HG03575 (cell line): Measurements from ENCODE around the gene CCDC142.

ENCODE experiments used
- ATAC-seq: cut with Tn5 transposase; IDR thresholded peaks from one replicate; pipeline ENCODE4 v1.9.1; 2021; ENCODE audit not compliant: unreplicated experiment, insufficient number of reproducible peaks, low FRiP score; ENCODE audit errors: extremely low read depth

The CCDC142 gene

GRCh38 chr2:74430502-74430901 is 52.3 kb downstream of the CCDC142 start:
- no peak for ATAC-seq

- no peak for ATAC-seq
Measured at GRCh38 chr2:74429487-74430451, 53.0 kb downstream of the CCDC142 start.

DNA sequence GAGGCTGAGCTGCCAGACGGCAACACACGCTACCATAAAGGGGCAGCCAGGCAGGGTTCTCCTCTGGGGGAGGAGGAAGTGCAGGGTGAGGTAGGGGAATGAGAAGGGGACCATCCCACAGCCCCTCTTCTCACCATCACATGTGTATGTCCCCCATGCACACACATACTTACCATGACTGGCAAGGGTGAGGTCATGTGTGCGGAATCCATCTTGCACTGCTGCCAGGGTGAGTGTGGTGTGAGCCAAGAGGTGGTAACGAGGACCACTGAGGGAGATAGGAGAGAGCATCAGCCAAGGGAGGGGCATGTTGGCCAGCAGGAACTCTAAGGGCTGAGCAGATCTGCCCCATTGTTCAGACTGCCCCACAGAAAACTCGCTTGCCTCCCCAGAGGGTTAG is 54.1 kb downstream of the CCDC142 start:
- no peak for ATAC-seq

DNA sequence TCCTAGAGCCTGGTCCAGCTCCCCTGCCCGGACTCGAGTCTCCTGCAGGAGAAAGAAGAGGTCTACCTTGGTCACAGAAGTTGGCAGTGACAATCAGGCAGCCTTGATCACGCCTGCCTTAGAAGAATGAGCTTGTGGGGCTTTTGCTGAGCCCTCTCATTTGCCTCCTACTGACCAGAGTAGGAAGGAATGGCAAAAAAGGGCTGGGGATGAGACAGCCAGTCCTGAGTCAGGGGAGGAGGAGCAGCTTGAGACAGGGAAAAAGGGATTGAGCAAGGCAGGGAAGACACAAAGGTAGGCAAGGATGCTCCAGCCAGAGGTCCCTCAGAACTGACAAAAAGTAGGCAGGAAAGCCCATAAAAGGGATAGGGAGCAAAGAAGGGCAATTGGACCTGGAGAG is 55.2 kb downstream of the CCDC142 start:
- no peak for ATAC-seq

DNA sequence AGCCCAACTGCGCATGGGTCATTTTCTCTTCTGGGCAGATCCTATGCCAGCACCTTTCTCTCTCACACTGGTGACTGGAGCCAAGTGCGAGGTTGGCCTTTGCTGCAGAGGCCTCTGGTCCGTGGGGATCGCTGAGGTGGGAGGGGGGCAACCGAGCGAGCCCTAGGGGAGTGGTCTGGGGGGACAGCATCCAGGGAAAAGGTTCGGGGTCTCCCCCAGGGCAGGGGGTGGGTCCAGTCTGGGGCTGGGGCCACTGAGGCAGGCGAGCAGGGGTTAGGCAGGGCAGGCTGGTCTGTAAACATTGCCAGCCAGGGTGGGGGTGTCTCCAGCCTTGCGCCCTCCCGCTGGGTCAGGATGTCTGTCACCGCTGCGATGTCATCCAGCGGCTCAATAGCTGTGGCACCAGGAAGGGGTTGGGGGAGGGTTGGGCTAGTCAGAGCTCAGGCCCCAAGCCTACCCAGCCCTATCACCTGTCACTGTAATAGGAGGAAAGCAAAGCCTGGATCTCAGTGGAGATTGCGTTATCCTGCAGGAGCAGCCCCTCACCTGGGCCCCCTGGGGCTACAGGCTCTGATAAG is 56.5 kb downstream of the CCDC142 start:
- ATAC-seq = no peak

DNA sequence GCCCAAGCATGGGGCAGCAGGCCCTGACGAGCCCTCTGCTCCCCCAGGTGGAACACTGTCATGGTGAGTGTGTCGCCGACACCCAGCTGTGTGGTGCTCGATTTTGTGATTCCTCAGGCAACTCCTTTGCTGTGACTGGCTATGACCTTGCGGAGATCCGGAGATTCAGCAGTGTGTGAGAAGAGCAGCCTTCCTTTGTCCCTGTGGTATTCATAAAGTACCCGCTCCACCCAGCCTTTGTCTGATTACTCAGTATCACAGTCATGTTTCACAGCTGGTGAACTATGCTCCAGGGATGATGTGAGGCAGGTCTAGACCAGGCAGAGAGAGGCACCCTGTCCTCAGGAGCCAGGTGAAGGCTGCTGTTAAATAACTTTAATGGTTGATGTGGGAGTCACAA is 57.3 kb downstream of the CCDC142 start:
- ATAC-seq = no peak

DNA sequence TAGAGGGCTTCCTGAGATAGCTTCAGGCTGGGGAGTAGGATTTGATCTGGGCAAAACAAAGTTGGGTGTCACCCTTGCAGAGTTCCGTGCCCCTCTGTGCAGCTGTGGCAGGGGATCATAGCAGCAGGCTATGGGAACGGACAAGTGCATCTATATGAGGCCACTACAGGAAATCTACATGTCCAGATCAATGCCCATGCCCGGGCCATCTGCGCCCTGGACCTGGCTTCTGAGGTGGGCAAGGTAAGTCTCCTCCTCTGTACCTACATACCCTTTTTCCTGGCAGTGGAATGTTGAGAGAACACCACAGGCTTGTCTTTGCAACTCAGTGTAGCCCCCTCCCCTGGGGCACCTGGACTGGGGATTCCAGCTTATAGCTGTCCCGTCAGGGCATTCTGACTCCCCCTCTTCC is 57.8 kb downstream of the CCDC142 start:
- no peak for ATAC-seq

DNA sequence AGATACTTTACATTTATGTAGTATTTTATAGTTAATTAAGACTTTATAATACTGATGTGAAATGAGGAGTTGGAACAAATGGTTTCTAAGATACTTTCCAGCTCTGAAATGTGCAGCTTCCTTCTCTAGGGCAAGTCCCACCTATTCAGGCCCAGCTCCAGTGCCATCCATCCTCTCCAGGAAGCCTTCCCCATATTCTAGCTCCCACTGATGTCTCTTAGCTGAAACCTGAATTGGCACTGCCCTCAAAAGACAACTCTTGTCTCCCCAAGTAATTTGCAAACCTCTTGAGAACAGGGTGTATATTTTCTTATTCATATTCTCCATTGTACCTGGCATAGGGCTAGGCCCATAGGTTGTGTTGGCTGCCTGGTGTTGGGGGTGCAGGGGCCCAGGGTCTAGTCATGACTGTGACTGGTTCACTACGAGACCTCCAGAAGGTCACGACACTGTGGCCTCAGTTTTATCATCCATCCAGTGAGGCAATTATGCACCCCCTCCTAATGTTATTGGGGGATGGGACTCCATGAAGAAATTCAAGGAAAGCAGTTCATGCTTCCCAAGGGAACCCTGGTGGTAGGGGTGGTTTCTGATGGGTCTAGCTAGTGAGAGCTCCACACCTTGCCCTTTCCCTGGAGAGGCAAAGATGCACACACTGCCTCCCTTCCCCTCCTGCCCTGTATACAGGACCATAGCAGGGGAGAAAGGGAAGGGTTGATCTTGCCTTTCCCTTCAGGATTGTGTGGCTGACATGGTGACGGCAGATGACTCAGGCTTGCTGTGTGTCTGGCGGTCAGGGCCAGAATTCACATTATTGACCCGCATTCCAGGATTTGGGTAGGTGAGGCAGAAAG is 58.4 kb downstream of the CCDC142 start:
- no peak for ATAC-seq
